ENCODE data around the gene NUP50.
"Not testable (repeated sequence)": the region's sequence is repeated elsewhere in the genome, so short reads cannot be mapped to it uniquely, and the experiment has no call there.

Gene NUP50

GRCh38 chr22:45162531-45162930 lies 1.2 kb upstream of the NUP50 start:
- no peak for DNase-seq (ENCODE audit: low read depth in 2 of 2)

- no peak for DNase-seq (ENCODE audit: low read depth in 2 of 2)
Measured at GRCh38 chr22:45163099-45163450, 650 bp upstream of the NUP50 start.

- peak; percentile 11 for DNase-seq (ENCODE audit: low read depth in 2 of 2)
Measured at GRCh38 chr22:45164270-45165088, 754 bp downstream of the NUP50 start.

- DNase-seq (ENCODE audit: low read depth in 2 of 2): no peak
Measured at GRCh38 chr22:45166932-45167331, 3.2 kb downstream of the NUP50 start.

- DNase-seq (ENCODE audit: low read depth in 2 of 2): peak in 1 of 2 donors; percentile 12
Measured at GRCh38 chr22:45169591-45170466, 6.1 kb downstream of the NUP50 start.

- no peak for DNase-seq (ENCODE audit: low read depth in 2 of 2)
Measured at GRCh38 chr22:45171830-45172229, 8.1 kb downstream of the NUP50 start.

GRCh38 chr22:45172881-45173585 lies 9.3 kb downstream of the NUP50 start:
- DNase-seq (ENCODE audit: low read depth in 2 of 2): no peak

- DNase-seq (ENCODE audit: low read depth in 2 of 2): no peak
Measured at GRCh38 chr22:45179276-45180049, 15.7 kb downstream of the NUP50 start.

- no peak for DNase-seq (ENCODE audit: low read depth in 2 of 2)
Measured at GRCh38 chr22:45180146-45180679, 16.5 kb downstream of the NUP50 start.

- no peak for DNase-seq (ENCODE audit: low read depth in 2 of 2)
Measured at GRCh38 chr22:45181240-45181639, 17.5 kb downstream of the NUP50 start.

- no peak for DNase-seq (ENCODE audit: low read depth in 2 of 2)
Measured at GRCh38 chr22:45181766-45182165, 18.0 kb downstream of the NUP50 start.

- DNase-seq (ENCODE audit: low read depth in 2 of 2): no peak
Measured at GRCh38 chr22:45183974-45184373, 20.2 kb downstream of the NUP50 start.

- DNase-seq (ENCODE audit: low read depth in 2 of 2): no peak
Measured at GRCh38 chr22:45185718-45186514, 22.2 kb downstream of the NUP50 start.

GRCh38 chr22:45187891-45188290 lies 24.2 kb downstream of the NUP50 start:
- DNase-seq (ENCODE audit: low read depth in 2 of 2): no peak

- DNase-seq (ENCODE audit: low read depth in 2 of 2): no peak
Measured at GRCh38 chr22:45188779-45189178, 25.1 kb downstream of the NUP50 start.

- no peak for DNase-seq (ENCODE audit: low read depth in 2 of 2)
Measured at GRCh38 chr22:45190202-45190872, 26.6 kb downstream of the NUP50 start.

- DNase-seq (ENCODE audit: low read depth in 2 of 2): not testable (repeated sequence)
Measured at GRCh38 chr22:45191746-45192145, 28.0 kb downstream of the NUP50 start.

GRCh38 chr22:45192701-45193187 lies 29.0 kb downstream of the NUP50 start:
- no peak for DNase-seq (ENCODE audit: low read depth in 2 of 2)

GRCh38 chr22:45194686-45195085 lies 31.0 kb downstream of the NUP50 start:
- DNase-seq (ENCODE audit: low read depth in 2 of 2): no peak

GRCh38 chr22:45195616-45196015 lies 31.9 kb downstream of the NUP50 start:
- no peak for DNase-seq (ENCODE audit: low read depth in 2 of 2)

Measured in stimulated activated CD8-positive, alpha-beta memory T cell treated with anti-CD3 and anti-CD28 coated beads, Interleukin-15, amount 100 ng/mL, for 48 hours (primary cell).